ENCODE measurements around the gene TCN2.

TCN2 gene

GRCh38 chr22:30564045-30564760 is 42.8 kb upstream of the TCN2 start:
- TF ChIP-seq SIN3A (IDR thresholded peaks at IDR 0.05; ENCODE audit: borderline replicate concordance, insufficient read depth, low read length) (no peak), FOXP2 (optimal IDR thresholded peaks at IDR 0.05; ENCODE audit: borderline replicate concordance, extremely low read depth, extremely low read length, insufficient read depth) (no peak), POLR2AphosphoS5 (IDR thresholded peaks at IDR 0.05; ENCODE audit: low read depth, low read length) (no peak), TAF1 (IDR thresholded peaks at IDR 0.05; ENCODE audit: borderline replicate concordance, insufficient read depth, low read length) (no peak)
- TF ChIP-seq, protein P1, sequence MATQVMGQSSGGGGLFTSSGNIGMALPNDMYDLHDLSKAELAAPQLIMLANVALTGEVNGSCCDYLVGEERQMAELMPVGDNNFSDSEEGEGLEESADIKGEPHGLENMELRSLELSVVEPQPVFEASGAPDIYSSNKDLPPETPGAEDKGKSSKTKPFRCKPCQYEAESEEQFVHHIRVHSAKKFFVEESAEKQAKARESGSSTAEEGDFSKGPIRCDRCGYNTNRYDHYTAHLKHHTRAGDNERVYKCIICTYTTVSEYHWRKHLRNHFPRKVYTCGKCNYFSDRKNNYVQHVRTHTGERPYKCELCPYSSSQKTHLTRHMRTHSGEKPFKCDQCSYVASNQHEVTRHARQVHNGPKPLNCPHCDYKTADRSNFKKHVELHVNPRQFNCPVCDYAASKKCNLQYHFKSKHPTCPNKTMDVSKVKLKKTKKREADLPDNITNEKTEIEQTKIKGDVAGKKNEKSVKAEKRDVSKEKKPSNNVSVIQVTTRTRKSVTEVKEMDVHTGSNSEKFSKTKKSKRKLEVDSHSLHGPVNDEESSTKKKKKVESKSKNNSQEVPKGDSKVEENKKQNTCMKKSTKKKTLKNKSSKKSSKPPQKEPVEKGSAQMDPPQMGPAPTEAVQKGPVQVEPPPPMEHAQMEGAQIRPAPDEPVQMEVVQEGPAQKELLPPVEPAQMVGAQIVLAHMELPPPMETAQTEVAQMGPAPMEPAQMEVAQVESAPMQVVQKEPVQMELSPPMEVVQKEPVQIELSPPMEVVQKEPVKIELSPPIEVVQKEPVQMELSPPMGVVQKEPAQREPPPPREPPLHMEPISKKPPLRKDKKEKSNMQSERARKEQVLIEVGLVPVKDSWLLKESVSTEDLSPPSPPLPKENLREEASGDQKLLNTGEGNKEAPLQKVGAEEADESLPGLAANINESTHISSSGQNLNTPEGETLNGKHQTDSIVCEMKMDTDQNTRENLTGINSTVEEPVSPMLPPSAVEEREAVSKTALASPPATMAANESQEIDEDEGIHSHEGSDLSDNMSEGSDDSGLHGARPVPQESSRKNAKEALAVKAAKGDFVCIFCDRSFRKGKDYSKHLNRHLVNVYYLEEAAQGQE (IDR thresholded peaks at IDR 0.05; ENCODE audit: insufficient read depth in 1 of 2, low read depth in 2 of 2, low read length in 2 of 2) = no peak

DNA sequence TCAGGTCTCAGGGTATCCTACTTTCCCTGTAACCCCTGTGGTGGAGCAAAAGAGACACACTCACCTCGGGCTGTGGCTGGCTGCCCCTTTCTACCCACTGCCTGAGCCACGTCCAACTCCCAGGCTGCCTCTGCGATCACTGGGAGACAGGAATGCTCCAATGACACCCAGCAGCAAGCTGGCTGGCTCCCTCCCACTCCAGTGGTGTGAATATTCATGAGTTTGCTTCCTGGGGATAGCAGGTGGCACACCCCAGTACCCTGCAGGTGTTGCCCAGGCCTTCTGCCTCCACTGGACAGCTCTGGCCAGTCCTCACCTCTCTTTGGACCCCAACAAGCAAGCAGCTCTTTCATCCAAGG is 42.2 kb upstream of the TCN2 start:
- no peak for TF ChIP-seq TAF1 (IDR thresholded peaks at IDR 0.05; ENCODE audit: borderline replicate concordance, insufficient read depth, low read length)
- TF ChIP-seq, protein P1 (IDR thresholded peaks at IDR 0.05; ENCODE audit: insufficient read depth in 1 of 2, low read depth in 2 of 2, low read length in 2 of 2) = no peak
- TF ChIP-seq POLR2AphosphoS5 (IDR thresholded peaks at IDR 0.05; ENCODE audit: low read depth, low read length) = no peak
- TF ChIP-seq FOXP2 (optimal IDR thresholded peaks at IDR 0.05; ENCODE audit: borderline replicate concordance, extremely low read depth, extremely low read length, insufficient read depth) = no peak
- TF ChIP-seq SIN3A (IDR thresholded peaks at IDR 0.05; ENCODE audit: borderline replicate concordance, insufficient read depth, low read length) = no peak

GRCh38 chr22:30565341-30565740 is 41.6 kb upstream of the TCN2 start:
- TF ChIP-seq POLR2AphosphoS5 (IDR thresholded peaks at IDR 0.05; ENCODE audit: low read depth, low read length) = no peak
- TF ChIP-seq FOXP2 (optimal IDR thresholded peaks at IDR 0.05; ENCODE audit: borderline replicate concordance, extremely low read depth, extremely low read length, insufficient read depth) = no peak
- TF ChIP-seq SIN3A (IDR thresholded peaks at IDR 0.05; ENCODE audit: borderline replicate concordance, insufficient read depth, low read length) = no peak

DNA sequence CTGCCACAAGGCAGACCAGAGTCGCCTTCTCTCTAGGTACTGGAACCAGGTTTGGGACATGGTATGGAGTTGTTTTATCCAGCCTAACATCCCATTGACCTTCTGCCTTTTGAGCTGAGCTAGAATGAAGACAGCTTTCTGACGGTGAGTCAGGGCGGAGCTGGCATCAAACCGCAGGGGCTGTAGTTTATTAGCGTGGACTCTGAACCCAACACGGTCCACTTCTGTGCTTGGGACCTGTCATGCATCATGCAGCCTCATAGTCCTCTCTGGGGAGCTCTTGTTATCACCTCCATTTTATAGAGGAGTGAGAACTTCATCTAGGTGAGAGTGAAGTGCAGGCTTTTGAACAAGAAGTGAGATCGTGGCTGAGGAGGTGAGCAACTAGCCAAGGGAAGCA is 40.8 kb upstream of the TCN2 start:
- no peak for TF ChIP-seq TAF1 (IDR thresholded peaks at IDR 0.05; ENCODE audit: borderline replicate concordance, insufficient read depth, low read length)
- TF ChIP-seq, protein P1 (IDR thresholded peaks at IDR 0.05; ENCODE audit: insufficient read depth in 1 of 2, low read depth in 2 of 2, low read length in 2 of 2) = no peak
- TF ChIP-seq POLR2AphosphoS5 (IDR thresholded peaks at IDR 0.05; ENCODE audit: low read depth, low read length) = no peak
- no peak for TF ChIP-seq SIN3A (IDR thresholded peaks at IDR 0.05; ENCODE audit: borderline replicate concordance, insufficient read depth, low read length)
- TF ChIP-seq FOXP2 (optimal IDR thresholded peaks at IDR 0.05; ENCODE audit: borderline replicate concordance, extremely low read depth, extremely low read length, insufficient read depth) = no peak

GRCh38 chr22:30568137-30568805 is 38.7 kb upstream of the TCN2 start:
- no peak for TF ChIP-seq POLR2AphosphoS5 (IDR thresholded peaks at IDR 0.05; ENCODE audit: low read depth, low read length)
- no peak for TF ChIP-seq FOXP2 (optimal IDR thresholded peaks at IDR 0.05; ENCODE audit: borderline replicate concordance, extremely low read depth, extremely low read length, insufficient read depth)
- no peak for TF ChIP-seq SIN3A (IDR thresholded peaks at IDR 0.05; ENCODE audit: borderline replicate concordance, insufficient read depth, low read length)
- no peak for TF ChIP-seq TAF1 (IDR thresholded peaks at IDR 0.05; ENCODE audit: borderline replicate concordance, insufficient read depth, low read length)
- TF ChIP-seq, protein P1 (IDR thresholded peaks at IDR 0.05; ENCODE audit: insufficient read depth in 1 of 2, low read depth in 2 of 2, low read length in 2 of 2) = no peak
